Mononuclear cell (primary cell): Measurements from ENCODE around the gene ESPNL. TPM values are rescaled to one million over a fixed set of nuclear protein-coding genes. Genes with fewer than 3 reads are reported as not detected.
"Not testable (repeated sequence)": the region's sequence is repeated elsewhere in the genome, so short reads cannot be mapped to it uniquely, and the experiment has no call there.

Experiments
- H3K27me3 ChIP-seq: 2 replicates; pipeline ENCODE4 v1.6.0; 2011; ENCODE audit warnings: low read length, control low read depth; ENCODE audit not compliant: insufficient read depth
- H3K4me1 ChIP-seq: 2 replicates; pipeline ENCODE4 v1.5.1; 2011; ENCODE audit warnings: mild to moderate bottlenecking, low read length, control low read depth; ENCODE audit not compliant: insufficient read depth
- H3K4me3 ChIP-seq: 2 replicates; pipeline ENCODE4 v1.5.1; 2011; ENCODE audit warnings: mild to moderate bottlenecking, low read length, moderate library complexity
- H3K9me3 ChIP-seq: 2 replicates; pipeline ENCODE4 v1.5.1; 2011; ENCODE audit warnings: low read depth, mild to moderate bottlenecking, control low read depth, low read length
- total RNA-seq: library from RNA; depleted of rRNA; stranded (reverse); fragments of >200 nt; gene quantifications from one replicate; pipeline ENCODE4 v1.2.3, GENCODE V29; 2012

ESPNL gene
- total RNA-seq, 1 donor = 0.10 TPM

- H3K4me1 ChIP-seq = peaks cover under 1% of the 10 kb centered on the region
- no peaks in the 10 kb centered on the region for H3K9me3 ChIP-seq
- no peak overlapping the region for H3K4me3 ChIP-seq
- H3K27me3 ChIP-seq = peaks cover 4% of the 10 kb centered on the region
These were observed 65.3 kb downstream of the ESPNL start for GRCh38 chr2:238165288-238165921.

DNA sequence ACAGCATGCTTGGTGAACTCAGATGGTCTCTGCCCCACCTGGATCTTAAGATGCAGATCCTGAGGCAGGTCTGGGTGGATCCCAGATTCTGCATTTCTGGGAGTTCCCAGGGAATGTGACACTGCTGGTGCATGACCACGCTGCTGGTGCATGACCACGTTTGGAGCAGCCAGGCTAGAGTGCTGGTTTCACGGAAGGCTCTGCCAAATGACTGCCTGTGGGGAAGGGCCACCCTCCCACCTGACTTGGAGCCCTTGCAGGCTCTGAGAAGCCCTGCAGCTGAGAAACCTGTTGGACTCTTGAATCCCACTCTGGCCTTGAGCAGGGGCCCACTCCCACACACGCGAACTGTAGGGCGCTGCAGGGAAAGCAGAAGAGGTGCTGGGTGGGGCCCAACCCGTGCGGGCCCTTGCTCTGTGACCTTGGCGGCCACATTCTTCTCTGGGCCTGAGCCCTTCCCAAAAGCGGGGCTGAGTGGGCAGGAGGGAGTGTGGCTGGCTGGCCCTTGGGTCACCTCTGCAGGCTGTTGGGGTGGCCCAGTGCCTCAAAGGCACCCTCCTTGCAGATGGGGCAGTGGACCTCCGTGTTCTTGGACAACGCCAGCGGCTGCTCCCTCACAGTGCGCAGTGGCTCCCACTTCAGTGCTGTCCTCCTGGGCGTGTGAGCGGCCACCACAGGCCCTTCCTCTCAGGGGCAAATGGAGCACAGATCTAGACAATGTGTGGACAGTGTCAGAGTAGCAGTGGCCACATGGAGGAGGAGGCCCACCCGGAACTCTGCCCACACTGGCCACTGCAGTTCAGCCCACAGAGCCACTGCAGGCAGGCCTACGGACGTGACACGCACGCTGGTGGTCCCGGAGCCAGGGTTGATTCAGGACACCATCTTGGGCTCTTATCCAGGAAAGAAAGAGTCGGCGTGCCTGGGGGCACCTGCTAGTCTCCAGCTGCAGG is 66.5 kb downstream of the ESPNL start:
- no peaks in the 10 kb centered on the region for H3K9me3 ChIP-seq
- no peaks in the 10 kb centered on the region for H3K4me1 ChIP-seq
- H3K27me3 ChIP-seq = peaks cover 3% of the 10 kb centered on the region
- H3K4me3 ChIP-seq = no peak overlapping the region

DNA sequence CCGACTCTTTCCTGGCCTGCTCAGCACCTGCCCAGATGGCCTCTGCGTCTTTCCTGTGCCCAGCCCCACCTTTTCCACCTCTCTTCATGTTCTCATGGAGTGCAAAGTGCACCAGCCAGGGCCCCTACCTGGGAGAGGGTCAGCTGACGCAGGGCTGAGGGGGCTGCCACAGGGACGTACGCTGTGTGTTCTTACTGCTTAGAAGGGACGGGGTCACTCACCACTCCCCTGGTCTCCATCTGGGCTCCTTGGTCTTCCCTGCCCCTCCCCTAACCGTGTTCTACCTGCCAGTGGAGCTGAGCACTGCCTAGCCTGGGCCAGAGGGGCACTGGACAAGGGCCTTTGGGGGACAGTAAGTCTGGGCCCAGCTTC is 67.2 kb downstream of the ESPNL start:
- no peak overlapping the region for H3K4me3 ChIP-seq
- no peaks in the 10 kb centered on the region for H3K9me3 ChIP-seq
- no peaks in the 10 kb centered on the region for H3K4me1 ChIP-seq
- H3K27me3 ChIP-seq = peaks cover 3% of the 10 kb centered on the region

- H3K4me3 ChIP-seq = no peak overlapping the region
- peaks cover 3% of the 10 kb centered on the region for H3K27me3 ChIP-seq
- H3K9me3 ChIP-seq = no peaks in the 10 kb centered on the region
- no peaks in the 10 kb centered on the region for H3K4me1 ChIP-seq
These were observed 67.6 kb downstream of the ESPNL start for GRCh38 chr2:238167761-238168160.

GRCh38 chr2:238168196-238169047 is 68.3 kb downstream of the ESPNL start:
- Histone ChIP-seq H3K4me3 (no peak overlapping the region), H3K27me3 (peaks cover 3% of the 10 kb centered on the region), H3K9me3 (no peaks in the 10 kb centered on the region), H3K4me1 (no peaks in the 10 kb centered on the region)

GRCh38 chr2:238169048-238169707 is 69.0 kb downstream of the ESPNL start:
- Histone ChIP-seq H3K9me3 (no peaks in the 10 kb centered on the region), H3K4me3 (no peak overlapping the region), H3K4me1 (no peaks in the 10 kb centered on the region), H3K27me3 (peaks cover 3% of the 10 kb centered on the region)

GRCh38 chr2:238169708-238170251 is 69.6 kb downstream of the ESPNL start:
- H3K4me3 ChIP-seq = no peak overlapping the region
- peaks cover 3% of the 10 kb centered on the region for H3K27me3 ChIP-seq
- H3K4me1 ChIP-seq = no peaks in the 10 kb centered on the region
- no peaks in the 10 kb centered on the region for H3K9me3 ChIP-seq

GRCh38 chr2:238170386-238171071 is 70.4 kb downstream of the ESPNL start:
- no peak overlapping the region for H3K4me3 ChIP-seq
- H3K4me1 ChIP-seq = no peaks in the 10 kb centered on the region
- H3K9me3 ChIP-seq = no peaks in the 10 kb centered on the region
- no peaks in the 10 kb centered on the region for H3K27me3 ChIP-seq

DNA sequence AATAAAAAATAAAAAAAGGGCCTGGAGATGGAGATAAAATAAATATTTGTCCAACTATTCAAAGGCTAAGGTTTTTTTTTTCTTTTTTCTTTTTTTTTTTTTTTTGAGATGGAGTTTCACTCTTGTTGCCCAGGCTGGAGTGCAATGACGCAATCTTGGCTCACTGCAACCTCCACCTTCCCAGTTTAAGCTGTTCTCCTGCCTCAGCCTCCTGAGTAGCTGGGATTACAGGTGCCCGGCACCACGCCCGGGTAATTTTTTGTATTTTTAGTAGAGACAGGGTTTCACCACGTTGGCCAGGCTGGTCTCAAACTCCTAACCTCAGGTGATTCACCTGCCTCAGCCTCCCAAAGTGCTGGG is 70.9 kb downstream of the ESPNL start:
- H3K27me3 ChIP-seq, H3K9me3 ChIP-seq, H3K4me1 ChIP-seq, H3K4me3 ChIP-seq: not testable (repeated sequence)

DNA sequence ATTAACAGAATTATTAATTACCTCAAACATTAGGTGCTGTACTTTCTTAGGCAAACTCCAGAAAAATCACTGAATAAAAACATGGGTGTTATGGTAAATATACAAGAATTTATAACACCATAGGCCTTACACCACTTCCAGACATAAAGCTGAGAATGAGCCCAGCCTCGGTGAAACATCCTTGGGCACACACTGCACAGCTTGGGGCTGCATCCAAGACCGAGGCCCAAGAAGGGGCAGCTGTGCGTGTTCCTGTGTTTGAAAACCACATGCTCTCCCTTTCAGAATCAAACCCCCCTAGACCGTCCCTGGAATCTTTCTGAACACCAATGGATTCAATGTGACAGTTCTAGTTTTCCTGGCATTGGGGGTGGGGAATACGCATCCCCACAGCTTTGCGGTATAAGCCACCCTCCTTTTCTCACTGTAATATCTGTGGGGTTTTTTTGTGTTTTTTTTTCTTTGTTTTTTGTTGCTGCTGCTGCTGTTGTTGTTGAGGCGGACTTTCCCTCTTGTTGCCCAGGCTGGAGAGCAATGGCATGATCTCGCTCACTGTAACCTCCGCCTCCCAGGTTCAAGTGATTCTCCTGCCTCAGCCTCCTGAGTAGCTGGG is 71.5 kb downstream of the ESPNL start:
- no peaks in the 10 kb centered on the region for H3K4me1 ChIP-seq
- H3K4me3 ChIP-seq = no peak overlapping the region
- H3K9me3 ChIP-seq = no peaks in the 10 kb centered on the region
- H3K27me3 ChIP-seq = no peaks in the 10 kb centered on the region

DNA sequence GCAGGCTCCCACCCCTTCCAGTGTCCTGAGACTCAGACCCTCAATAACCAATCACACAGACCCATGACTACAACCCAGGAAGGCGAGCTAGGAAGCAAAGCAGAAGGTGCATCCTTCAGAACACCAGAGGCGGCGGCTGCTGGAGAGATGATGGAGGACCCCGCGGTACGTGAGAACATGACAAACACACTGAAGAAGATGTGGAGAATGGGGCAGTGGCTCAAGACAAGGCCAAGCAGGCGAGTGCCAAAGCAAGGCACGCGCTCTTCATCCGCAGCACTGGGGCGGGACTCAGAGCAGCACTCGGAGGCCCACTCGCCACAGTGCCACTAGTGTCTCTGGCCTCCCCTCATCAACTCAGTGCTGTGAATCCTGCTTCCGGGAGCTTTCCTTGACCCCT is 72.3 kb downstream of the ESPNL start:
- Histone ChIP-seq H3K4me1 (no peaks in the 10 kb centered on the region), H3K9me3 (no peaks in the 10 kb centered on the region), H3K4me3 (no peak overlapping the region), H3K27me3 (no peaks in the 10 kb centered on the region)

DNA sequence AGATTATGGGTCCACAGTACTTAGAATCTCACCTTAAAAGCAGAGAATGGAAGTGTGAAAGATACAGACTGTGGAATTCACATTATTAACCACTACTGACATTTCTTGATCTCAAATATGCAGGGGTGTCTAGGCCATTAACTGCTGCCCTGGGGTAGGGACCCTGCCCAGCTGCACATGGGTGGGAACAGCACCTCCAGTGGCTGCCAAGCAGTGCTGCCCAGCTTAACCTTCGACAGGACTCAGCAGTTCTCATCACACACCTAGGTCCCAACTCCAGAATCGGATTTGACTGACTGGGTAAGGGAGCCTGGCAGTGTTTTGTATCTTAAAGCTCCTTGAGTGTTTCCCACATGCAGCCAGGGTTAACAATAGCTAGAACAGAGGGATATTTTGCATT is 73.6 kb downstream of the ESPNL start:
- Histone ChIP-seq H3K4me1 (no peaks in the 10 kb centered on the region), H3K9me3 (no peaks in the 10 kb centered on the region), H3K4me3 (no peak overlapping the region), H3K27me3 (no peaks in the 10 kb centered on the region)

DNA sequence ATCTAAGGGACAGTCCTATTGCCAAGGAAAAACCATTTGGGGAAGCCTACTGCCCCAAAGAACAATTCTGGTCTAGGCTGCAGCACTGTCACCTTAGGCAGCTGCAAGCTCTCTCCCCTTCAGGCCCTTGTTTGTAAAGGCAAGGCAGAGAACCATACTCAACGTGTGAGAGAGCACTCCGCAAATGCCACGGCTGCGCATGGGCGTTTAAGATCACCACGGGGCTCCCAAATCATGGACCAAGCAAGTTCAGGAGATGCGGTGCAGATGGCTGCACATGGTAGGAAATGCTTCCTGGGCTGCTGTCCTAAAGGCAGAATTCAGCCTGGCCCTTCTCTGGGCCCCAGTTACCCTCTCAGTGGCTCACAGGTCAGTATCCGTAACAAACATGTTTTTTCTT is 74.2 kb downstream of the ESPNL start:
- Histone ChIP-seq H3K4me3 (no peak overlapping the region), H3K4me1 (no peaks in the 10 kb centered on the region), H3K9me3 (no peaks in the 10 kb centered on the region), H3K27me3 (no peaks in the 10 kb centered on the region)

- Histone ChIP-seq H3K4me3 (no peak overlapping the region), H3K4me1 (no peaks in the 10 kb centered on the region), H3K27me3 (no peaks in the 10 kb centered on the region), H3K9me3 (no peaks in the 10 kb centered on the region)
These were observed 74.6 kb downstream of the ESPNL start for GRCh38 chr2:238174701-238175100.
